GM13977 (cell line): Measurements from ENCODE around the gene ARHGEF10L.

Experiments used
- DNase-seq: peaks from one replicate; pipeline ENCODE4 v3.0.0; 2012; ENCODE audit warnings: low spot score
- CTCF ChIP-seq: IDR thresholded peaks from 2 replicates; pipeline ENCODE4 v1.5.1; 2012; ENCODE audit warnings: mild to moderate bottlenecking, control low read depth; ENCODE audit not compliant: insufficient read depth; ENCODE audit errors: extremely low read depth, missing control alignments
- in situ Hi-C: fragments of 300-500 bp; cut with MboI; formaldehyde crosslinking; loops from one replicate; pipeline ENCODE4 v1.12.0; 2022; ENCODE audit warnings: low sequenced_read_pairs, low pct_unique_long_range_greater_than_20kb, mixed read lengths, inconsistent platforms; ENCODE audit not compliant: unreplicated experiment

Gene ARHGEF10L

GRCh38 chr1:17640975-17641374 lies 101.5 kb downstream of the ARHGEF10L start:
- in situ Hi-C loops, result no loop called here
- TF ChIP-seq CTCF, result no peak

GRCh38 chr1:17642169-17642568 lies 102.7 kb downstream of the ARHGEF10L start:
- in situ Hi-C loops, result no loop called here
- TF ChIP-seq CTCF, result no peak
- no peak for DNase-seq

More at GRCh38 chr1:17640975-17641374, 101.5 kb downstream of the ARHGEF10L start:
- DNase-seq, result no peak

GRCh38 chr1:17642943-17643342 lies 103.4 kb downstream of the ARHGEF10L start:
- no peak for TF ChIP-seq CTCF
- no peak for DNase-seq
- in situ Hi-C loops, result no loop called here

GRCh38 chr1:17643861-17644703 lies 104.6 kb downstream of the ARHGEF10L start:
- no peak for TF ChIP-seq CTCF
- in situ Hi-C loops, result no loop called here
- no peak for DNase-seq

GRCh38 chr1:17645068-17645911 lies 105.8 kb downstream of the ARHGEF10L start:
- DNase-seq, result no peak
- in situ Hi-C loops, result no loop called here
- no peak for TF ChIP-seq CTCF

- in situ Hi-C loops, result no loop called here
- TF ChIP-seq CTCF, result no peak
- no peak for DNase-seq
Measured at GRCh38 chr1:17646444-17647280, 107.2 kb downstream of the ARHGEF10L start.
